Measurements from ENCODE around the gene RPS17.

The RPS17 gene

GRCh38 chr15:82540055-82540983, at the start of gene RPS17:
Gene RPS17, minus strand, starts transcription at chr15:82540457. Its CDS starts 29 bp downstream, at chr15:82540428.
- no peak for DNase-seq

GRCh38 chr15:82587805-82588204, 47.5 kb upstream of the RPS17 start:
- no peak for DNase-seq

- DNase-seq = peak; percentile 15 to 31
Observed at GRCh38 chr15:82585072-82585471, 44.8 kb upstream of the RPS17 start.

- no peak for DNase-seq
Observed at GRCh38 chr15:82580713-82581112, 40.5 kb upstream of the RPS17 start.

- no peak for DNase-seq
Observed at GRCh38 chr15:82575335-82575734, 35.1 kb upstream of the RPS17 start.

GRCh38 chr15:82572986-82573385, 32.7 kb upstream of the RPS17 start:
- no peak for DNase-seq

- no peak for DNase-seq
Observed at GRCh38 chr15:82572311-82572710, 32.1 kb upstream of the RPS17 start.

GRCh38 chr15:82571722-82572222, 31.5 kb upstream of the RPS17 start:
- DNase-seq = no peak

GRCh38 chr15:82570721-82571508, 30.7 kb upstream of the RPS17 start:
- DNase-seq = no peak

- DNase-seq = no peak
Observed at GRCh38 chr15:82569834-82570233, 29.6 kb upstream of the RPS17 start.

- DNase-seq = no peak
Observed at GRCh38 chr15:82568986-82569385, 28.7 kb upstream of the RPS17 start.

GRCh38 chr15:82567661-82568060, 27.4 kb upstream of the RPS17 start:
- DNase-seq = no peak

- DNase-seq = no peak
Observed at GRCh38 chr15:82566690-82567089, 26.4 kb upstream of the RPS17 start.

- no peak for DNase-seq
Observed at GRCh38 chr15:82558502-82558901, 18.2 kb upstream of the RPS17 start.

- no peak for DNase-seq
Observed at GRCh38 chr15:82556315-82557035, 16.2 kb upstream of the RPS17 start.

GRCh38 chr15:82554849-82555248, 14.6 kb upstream of the RPS17 start:
- DNase-seq = no peak

GRCh38 chr15:82554351-82554750, 14.1 kb upstream of the RPS17 start:
- DNase-seq = no peak

- DNase-seq = no peak
Observed at GRCh38 chr15:82553846-82554245, 13.6 kb upstream of the RPS17 start.

GRCh38 chr15:82552861-82553260, 12.6 kb upstream of the RPS17 start:
- no peak for DNase-seq

GRCh38 chr15:82551646-82552247, 11.5 kb upstream of the RPS17 start:
- no peak for DNase-seq

- DNase-seq = no peak
Observed at GRCh38 chr15:82549199-82549665, 9.0 kb upstream of the RPS17 start.

GRCh38 chr15:82548700-82549099, 8.4 kb upstream of the RPS17 start:
- no peak for DNase-seq

Measured in Kasumi-1 (cell line).